Osteocyte (in vitro differentiated cells): ENCODE data around the gene NHP2. TPM values are rescaled to one million over a fixed set of nuclear protein-coding genes. Genes with fewer than 3 reads are reported as not detected.

Experiments
- DNase-seq: peaks from one replicate; pipeline ENCODE4 v3.0.0; 2021; ENCODE audit warnings: mixed read lengths; ENCODE audit not compliant: unreplicated experiment; ENCODE audit errors: extremely low spot score
- H3K27ac Mint-ChIP-seq: one replicate; pipeline ENCODE4 v1.8.0; 2021; ENCODE audit warnings: mild to moderate bottlenecking, mixed read lengths; ENCODE audit not compliant: unreplicated experiment
- H3K27me3 Mint-ChIP-seq: one replicate; pipeline ENCODE4 v1.8.0; 2021; ENCODE audit warnings: mixed read lengths; ENCODE audit not compliant: unreplicated experiment
- H3K36me3 Mint-ChIP-seq: one replicate; pipeline ENCODE4 v1.8.0; 2021; ENCODE audit warnings: mixed read lengths; ENCODE audit not compliant: unreplicated experiment
- H3K4me1 Mint-ChIP-seq: one replicate; pipeline ENCODE4 v1.8.0; 2021; ENCODE audit warnings: mixed read lengths; ENCODE audit not compliant: unreplicated experiment
- H3K4me3 Mint-ChIP-seq: one replicate; pipeline ENCODE4 v1.8.0; 2021; ENCODE audit warnings: mild to moderate bottlenecking, moderate library complexity, mixed read lengths; ENCODE audit not compliant: unreplicated experiment
- H3K9me3 Mint-ChIP-seq: one replicate; pipeline ENCODE4 v1.8.0; 2021; ENCODE audit warnings: mixed read lengths; ENCODE audit not compliant: unreplicated experiment
- CTCF ChIP-seq: fragments of 200-600 bp; sonication (generic); IDR thresholded peaks from 2 replicates; pipeline ENCODE4 v1.5.0; 2021; ENCODE audit warnings: antibody characterized with exemption, mild to moderate bottlenecking, moderate library complexity
- total RNA-seq: library from RNA; stranded (reverse); gene quantifications from 2 replicates; pipeline ENCODE4 v1.2.1, GENCODE V29; 2021

NHP2 gene
- total RNA-seq, 1 donor from 2014 or later: 94.2 TPM

- DNase-seq: no peak
- peaks cover 18% of the 10 kb centered on the region for H3K4me1 Mint-ChIP-seq
- H3K9me3 Mint-ChIP-seq: no peaks in the 10 kb centered on the region
- H3K36me3 Mint-ChIP-seq: peaks cover 13% of the 10 kb centered on the region
- H3K27ac Mint-ChIP-seq: peak overlapping the region; percentile 90
- H3K27me3 Mint-ChIP-seq: no peaks in the 10 kb centered on the region
- peak overlapping the region; percentile 91 for H3K4me3 Mint-ChIP-seq
- no peak for TF ChIP-seq CTCF
Observed at GRCh38 chr5:178152491-178153444, 917 bp downstream of the NHP2 start.

- no peak for TF ChIP-seq CTCF
- H3K4me3 Mint-ChIP-seq: peak overlapping the region; percentile 44
- H3K4me1 Mint-ChIP-seq: peaks cover 18% of the 10 kb centered on the region
- no peaks in the 10 kb centered on the region for H3K27me3 Mint-ChIP-seq
- no peaks in the 10 kb centered on the region for H3K9me3 Mint-ChIP-seq
- no peak for DNase-seq
- H3K27ac Mint-ChIP-seq: peak overlapping the region; percentile 31
- H3K36me3 Mint-ChIP-seq: peaks cover 21% of the 10 kb centered on the region
Observed at GRCh38 chr5:178150977-178151734, 2.5 kb downstream of the NHP2 start.

GRCh38 chr5:178149199-178149932 lies 4.3 kb downstream of the NHP2 start:
- peaks cover 28% of the 10 kb centered on the region for H3K36me3 Mint-ChIP-seq
- no peak for TF ChIP-seq CTCF

GRCh38 chr5:178147406-178147805 lies 6.3 kb downstream of the NHP2 start:
- no peaks in the 10 kb centered on the region for H3K9me3 Mint-ChIP-seq
- no peak overlapping the region for H3K4me3 Mint-ChIP-seq
- no peak for DNase-seq
- no peak overlapping the region for H3K27ac Mint-ChIP-seq
- H3K36me3 Mint-ChIP-seq: peaks cover 40% of the 10 kb centered on the region
- no peak for TF ChIP-seq CTCF
- no peaks in the 10 kb centered on the region for H3K27me3 Mint-ChIP-seq
- H3K4me1 Mint-ChIP-seq: peaks cover 4% of the 10 kb centered on the region

More at GRCh38 chr5:178149199-178149932, 4.3 kb downstream of the NHP2 start:
- Mint-ChIP-seq H3K27me3 (no peaks in the 10 kb centered on the region), H3K4me3 (no peak overlapping the region), H3K4me1 (peaks cover 18% of the 10 kb centered on the region), H3K27ac (no peak overlapping the region), H3K9me3 (no peaks in the 10 kb centered on the region)
- no peak for DNase-seq
